Right ventricle myocardium superior (tissue), 1 donor: Measurements from ENCODE around the gene CSTPP1. TPM values are rescaled to one million over a fixed set of nuclear protein-coding genes. Genes with fewer than 3 reads are reported as not detected.
"Not testable (repeated sequence)": the region's sequence is repeated elsewhere in the genome, so short reads cannot be mapped to it uniquely, and the experiment has no call there.

Experiments
- ATAC-seq: fragments of 200-7000 bp; cut with Tn5 transposase; one replicate; pipeline ENCODE4 v1.9.1; 2020; ENCODE audit warnings: mild to moderate bottlenecking; ENCODE audit not compliant: poor library complexity
- DNase-seq: peaks from one replicate; pipeline ENCODE4 v3.0.0-alpha.2; 2020
- intact Hi-C: fragments of 100-400 bp; cut with DNase I; formaldehyde crosslinking; loops from one replicate; pipeline ENCODE4 v1.11.2; 2022
- microRNA-seq: library from miRNA; unstranded; fragments of <30 nt; microRNA quantifications from one replicate; pipeline ENCODE4 v1.2.0, GENCODE V29; 2020
- total RNA-seq: library from RNA; stranded (reverse); fragmentation: NEBNext Ultra II Directional; extraction: Animal tissue kit (Norgen Biotek cat#: 25700); gene quantifications from one replicate; pipeline ENCODE4 v1.2.1, GENCODE V29; 2021
- donor health status: DM: no; HTN: yes; CAD: no; lungs with severe emphysema.

CSTPP1 gene
- total RNA-seq, 1 donor from 2014 or later = 10.0 TPM

- DNase-seq = no peak
- intact Hi-C loops = no loop called here
Observed at GRCh38 chr11:47192111-47192510, 255.6 kb downstream of the CSTPP1 start.

GRCh38 chr11:47198161-47198560 is 261.6 kb downstream of the CSTPP1 start:
- ATAC-seq, DNase-seq, intact Hi-C loops: not testable (repeated sequence)

More at GRCh38 chr11:47192111-47192510, 255.6 kb downstream of the CSTPP1 start:
- ATAC-seq = no peak

- ATAC-seq (no peak), DNase-seq (no peak)
- intact Hi-C loops = no loop called here
Observed at GRCh38 chr11:47201015-47201414, 264.5 kb downstream of the CSTPP1 start.

GRCh38 chr11:47202576-47202975 is 266.0 kb downstream of the CSTPP1 start:
- no peak for DNase-seq
- no peak for ATAC-seq
- intact Hi-C loops = no loop called here

GRCh38 chr11:47204637-47204989 is 268.1 kb downstream of the CSTPP1 start:
- intact Hi-C loops = no loop called here
- DNase-seq = no peak
- ATAC-seq = no peak

GRCh38 chr11:47206577-47206976 is 270.0 kb downstream of the CSTPP1 start:
- intact Hi-C loops, ATAC-seq, DNase-seq: not testable (repeated sequence)

- ATAC-seq (no peak), DNase-seq (no peak)
- intact Hi-C loops = no loop called here
Observed at GRCh38 chr11:47207459-47207858, 270.9 kb downstream of the CSTPP1 start.

GRCh38 chr11:47208008-47208552 is 271.5 kb downstream of the CSTPP1 start:
- ATAC-seq, DNase-seq, intact Hi-C loops: not testable (repeated sequence)

GRCh38 chr11:47208628-47209027 is 272.1 kb downstream of the CSTPP1 start:
- intact Hi-C loops = no loop called here
- no peak for ATAC-seq
- DNase-seq = no peak

Small RNA genes lying within 50 kb of the gene (microRNA-seq; reads per million reads assigned to microRNA genes)
- not detected for gene MIR6745

Other genes starting within 250 kb of the CSTPP1 start
- 60.9 TPM for gene ARHGAP1, start 236.1 kb upstream of the CSTPP1 start, total RNA-seq
- 6.6 TPM for gene ZNF408, start 235.7 kb upstream of the CSTPP1 start, total RNA-seq
- 0.11 TPM for gene F2, start 217.5 kb upstream of the CSTPP1 start, total RNA-seq
- gene CKAP5, start 90.5 kb upstream of the CSTPP1 start, total RNA-seq = 69.4 TPM
- gene LRP4, start 18.2 kb upstream of the CSTPP1 start, total RNA-seq = 20.3 TPM
- gene ARFGAP2, start 240.1 kb downstream of the CSTPP1 start, total RNA-seq = 46.1 TPM
- gene PACSIN3, start 249.7 kb downstream of the CSTPP1 start, total RNA-seq = 175 TPM